Right forelimb (tissue), 1 donor: ENCODE results near the gene CDKAL1.
"Not testable (repeated sequence)": the region's sequence is repeated elsewhere in the genome, so short reads cannot be mapped to it uniquely, and the experiment has no call there.

Source experiments
- DNase-seq: peaks from one replicate; pipeline ENCODE4 v3.0.0-alpha.2; 2018

The CDKAL1 gene

DNA sequence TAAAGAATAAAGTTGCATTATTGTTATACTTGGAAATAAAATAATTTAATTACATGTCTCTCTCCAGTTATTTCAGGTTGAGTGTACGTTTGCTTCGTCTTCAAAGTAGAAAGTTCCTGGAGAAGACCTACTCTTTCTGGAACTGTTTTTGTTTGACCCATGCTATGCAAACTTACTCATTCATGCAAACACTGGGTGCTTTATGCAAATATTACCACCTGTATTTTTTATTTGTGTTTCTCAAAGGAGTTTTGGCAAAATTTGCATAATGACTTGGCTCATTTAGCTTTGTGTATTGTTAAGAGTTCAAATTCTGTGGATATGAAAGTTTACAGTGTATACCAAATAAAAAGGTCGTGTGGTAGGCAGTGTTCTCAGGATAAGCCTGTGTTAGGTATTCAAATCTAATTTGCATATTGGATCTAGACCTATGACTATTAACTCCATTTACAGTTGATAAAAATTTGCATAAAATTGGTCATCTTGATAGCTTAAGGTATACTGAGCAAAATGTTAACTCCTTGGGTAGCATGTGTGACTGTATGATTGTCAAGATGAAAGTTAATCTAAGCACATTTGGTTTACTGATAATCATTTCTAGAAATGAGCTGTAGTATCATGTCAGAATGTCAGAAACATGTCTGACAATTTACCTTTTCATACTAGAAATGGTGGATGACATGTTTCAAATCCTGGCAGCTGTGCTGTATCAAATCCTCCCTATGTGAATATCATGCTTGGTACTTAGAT lies 65.2 kb downstream of the CDKAL1 start:
- no peak for DNase-seq

DNA sequence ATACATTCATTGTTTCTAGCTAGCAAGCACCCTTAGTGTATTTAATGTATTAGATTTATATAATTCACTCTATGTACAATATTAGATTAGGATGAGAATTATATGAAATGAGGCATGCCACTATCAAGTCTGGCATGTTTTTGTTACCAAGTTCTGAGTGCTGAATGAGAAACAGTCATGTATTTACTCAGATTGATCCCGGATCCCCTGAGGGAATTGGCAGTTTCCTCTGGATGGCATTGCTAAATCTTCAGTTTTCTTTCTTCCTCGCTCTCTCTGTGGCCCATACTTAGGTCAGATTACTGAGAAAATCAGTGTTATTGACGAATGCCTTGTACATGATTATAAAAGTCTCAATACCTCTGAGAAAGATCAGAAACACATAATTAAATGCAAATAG lies 66.6 kb downstream of the CDKAL1 start:
- no peak for DNase-seq

DNA sequence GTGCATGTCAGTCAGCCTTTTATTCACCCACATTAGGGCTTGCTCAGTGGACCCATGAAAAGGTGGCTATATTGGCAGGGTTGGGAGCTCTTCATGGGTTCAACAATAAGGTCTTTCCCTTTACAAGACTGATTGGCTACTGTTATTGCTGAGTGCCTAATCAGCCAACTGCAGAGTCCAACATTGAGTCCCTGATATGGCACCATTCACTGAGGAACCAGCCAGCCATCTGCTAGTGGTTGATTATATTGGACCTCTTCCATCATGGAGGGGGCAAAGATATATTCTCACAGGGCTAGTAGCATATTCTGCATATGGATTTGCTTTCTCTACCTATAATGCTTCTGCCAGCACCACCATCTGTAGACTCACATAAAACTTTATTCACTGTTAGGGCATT lies 69.9 kb downstream of the CDKAL1 start:
- no peak for DNase-seq

DNA sequence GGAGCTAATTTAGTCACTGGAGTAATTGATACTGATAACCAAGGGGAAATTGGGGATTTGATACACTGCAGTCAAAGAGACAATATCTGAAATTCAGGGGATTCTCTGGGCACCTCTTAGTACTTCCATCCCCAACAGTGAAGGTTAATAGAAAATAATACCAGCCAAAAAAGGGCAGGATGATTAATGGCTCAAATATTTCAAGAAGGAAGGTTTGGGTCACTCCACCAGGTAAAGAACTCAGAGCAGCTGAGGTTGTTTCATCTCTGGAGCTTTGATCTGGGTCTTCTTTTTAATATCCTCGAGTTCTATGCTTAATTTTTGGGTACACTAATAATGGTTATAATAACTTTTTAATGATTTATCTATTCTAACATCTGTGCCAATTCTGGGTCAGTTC lies 70.8 kb downstream of the CDKAL1 start:
- DNase-seq = no peak

DNA sequence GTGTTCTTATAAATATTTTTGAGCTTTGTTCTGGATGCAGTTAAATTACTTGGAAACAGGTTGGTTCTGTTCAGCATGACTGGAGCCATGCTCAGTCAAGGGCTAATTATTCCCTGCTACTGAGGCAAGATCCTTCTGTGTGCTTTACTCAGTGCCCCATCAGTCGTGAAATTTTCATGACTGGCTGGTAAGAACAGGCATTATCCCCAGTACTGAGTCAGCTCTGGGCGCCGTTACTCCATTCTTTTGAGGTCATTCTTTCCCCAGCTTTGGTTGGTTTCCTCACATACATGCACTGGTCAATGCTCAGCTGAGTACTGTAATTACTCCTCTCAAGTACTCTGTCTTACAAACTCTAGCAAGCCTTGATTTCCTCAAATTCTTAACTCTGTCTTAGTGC lies 71.3 kb downstream of the CDKAL1 start:
- DNase-seq = no peak

DNA sequence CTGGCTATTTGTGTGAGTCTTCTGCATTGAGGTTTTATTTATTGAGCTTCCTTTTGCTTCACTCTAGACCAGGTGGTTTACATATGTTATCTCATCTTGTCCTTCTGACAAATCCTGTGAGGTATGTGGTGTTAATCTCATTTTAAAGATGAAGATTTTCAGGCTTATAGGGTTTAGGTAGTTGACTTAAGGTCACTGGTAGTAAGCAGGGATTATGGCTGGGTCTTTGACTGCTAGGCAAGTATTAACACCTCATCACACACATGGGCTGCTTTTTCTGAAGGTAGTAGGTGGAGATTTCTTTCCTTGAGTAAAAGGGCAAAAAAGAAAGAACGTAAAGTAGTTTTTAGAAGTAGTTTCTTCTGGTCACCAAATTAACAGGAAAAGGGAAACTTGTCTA lies 72.6 kb downstream of the CDKAL1 start:
- no peak for DNase-seq

DNA sequence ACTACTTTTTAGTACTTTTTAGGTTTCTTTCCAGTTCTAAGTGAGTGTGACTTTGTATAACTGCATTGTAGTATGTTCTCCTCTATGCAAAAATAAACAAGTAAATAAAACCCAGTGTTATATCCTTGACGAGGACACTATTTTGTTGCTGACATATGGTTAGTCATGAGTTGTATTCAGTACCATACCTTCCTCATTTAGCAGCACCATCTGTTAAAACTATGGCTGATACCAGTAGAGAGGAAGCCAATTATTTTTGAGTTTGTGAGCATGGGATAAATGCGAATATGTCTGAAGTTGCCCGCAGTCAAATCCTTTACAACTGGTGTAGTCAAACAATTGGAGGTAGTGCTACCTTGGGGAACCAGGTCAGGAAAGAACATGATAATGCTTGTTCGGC lies 74.1 kb downstream of the CDKAL1 start:
- no peak for DNase-seq

DNA sequence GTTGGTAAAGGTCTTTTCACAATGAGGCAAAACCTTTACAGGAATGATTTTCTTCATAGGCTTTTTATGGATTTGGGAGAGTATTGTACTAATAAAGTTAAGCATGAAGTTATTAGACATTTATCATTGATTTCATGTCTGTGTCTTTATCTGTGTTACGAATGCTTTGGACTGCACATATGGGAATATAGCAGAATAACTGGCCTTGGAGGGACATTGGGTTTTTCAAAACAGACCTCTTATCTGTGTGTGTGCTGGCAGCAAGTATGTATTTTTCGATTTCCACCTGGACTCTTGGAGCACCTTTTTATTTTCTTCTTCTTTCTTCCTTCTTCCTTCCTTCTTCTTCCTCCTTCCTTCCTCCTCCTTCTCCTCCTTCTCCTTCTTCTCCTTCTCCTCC lies 74.6 kb downstream of the CDKAL1 start:
- no peak for DNase-seq

DNA sequence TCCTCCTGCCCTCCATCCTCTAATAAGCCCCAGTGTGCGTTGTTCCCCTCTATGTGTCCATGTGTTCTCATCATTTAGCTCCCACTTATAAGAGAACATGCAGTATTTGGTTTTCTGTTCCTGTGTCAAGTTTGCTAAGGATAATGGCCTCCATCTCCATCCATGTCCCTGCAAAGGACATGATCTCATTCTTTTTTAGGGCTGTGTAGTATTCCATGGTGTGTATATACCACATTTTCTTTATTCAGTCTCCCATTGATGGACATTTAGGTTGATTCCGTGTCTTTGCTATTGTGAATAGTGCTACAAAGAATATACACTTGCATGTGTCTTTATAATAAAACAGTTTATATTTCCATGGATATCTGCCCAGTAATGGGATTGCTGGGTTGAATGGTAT lies 75.7 kb downstream of the CDKAL1 start:
- DNase-seq = not testable (repeated sequence)

DNA sequence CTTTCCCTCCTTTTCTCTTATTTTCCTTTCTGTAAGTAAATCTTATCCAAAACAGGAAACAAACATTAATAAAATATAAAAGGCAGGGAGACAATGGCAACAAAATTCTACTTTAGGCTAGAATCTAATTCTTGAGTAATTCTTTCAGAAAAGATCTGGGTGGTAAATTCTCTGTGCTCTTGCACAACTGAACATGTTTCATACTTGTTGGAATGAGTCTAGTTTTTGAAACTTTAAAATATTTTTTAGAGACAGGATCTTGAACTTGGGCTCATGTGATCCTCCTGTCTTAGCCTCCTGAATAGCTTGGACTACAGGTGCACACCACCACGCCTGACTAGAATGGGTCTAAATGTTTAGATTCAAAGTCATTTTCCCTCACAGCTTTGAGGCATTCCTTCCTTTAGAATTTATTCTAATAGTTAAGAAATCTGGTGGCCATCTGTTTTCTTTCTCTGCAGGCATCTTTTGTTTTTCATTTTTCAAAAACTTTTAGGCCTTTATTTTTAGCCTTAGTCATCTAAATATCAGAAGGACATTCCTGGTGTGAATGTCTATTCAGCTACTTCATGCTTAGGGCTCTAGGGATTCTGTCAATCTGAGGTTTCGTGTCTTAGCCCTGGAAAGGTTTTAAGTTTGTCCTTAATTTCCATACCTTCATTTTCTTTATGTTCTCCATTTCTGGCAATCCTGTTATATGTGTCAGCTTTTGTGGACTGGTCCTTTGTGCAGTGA lies 76.5 kb downstream of the CDKAL1 start:
- DNase-seq = no peak

DNA sequence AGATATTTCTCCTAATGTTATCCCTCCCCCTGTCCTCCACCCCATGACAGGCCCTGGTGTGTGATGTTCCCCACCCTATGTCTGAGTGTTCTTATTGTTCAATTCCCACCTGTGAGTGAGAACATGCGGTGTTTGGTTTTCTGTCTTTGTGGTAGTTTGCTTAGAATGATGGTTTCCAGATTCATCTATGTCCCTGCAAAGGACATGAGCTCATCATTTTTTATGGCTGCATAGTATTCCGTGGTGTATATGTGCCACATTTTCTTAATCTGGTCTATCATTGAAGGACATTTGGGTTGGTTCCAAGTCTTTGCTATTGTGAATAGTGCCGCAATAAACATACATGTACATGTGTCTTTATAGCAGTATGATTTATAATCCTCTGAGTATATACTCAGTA lies 83.3 kb downstream of the CDKAL1 start:
- not testable (repeated sequence) for DNase-seq

DNA sequence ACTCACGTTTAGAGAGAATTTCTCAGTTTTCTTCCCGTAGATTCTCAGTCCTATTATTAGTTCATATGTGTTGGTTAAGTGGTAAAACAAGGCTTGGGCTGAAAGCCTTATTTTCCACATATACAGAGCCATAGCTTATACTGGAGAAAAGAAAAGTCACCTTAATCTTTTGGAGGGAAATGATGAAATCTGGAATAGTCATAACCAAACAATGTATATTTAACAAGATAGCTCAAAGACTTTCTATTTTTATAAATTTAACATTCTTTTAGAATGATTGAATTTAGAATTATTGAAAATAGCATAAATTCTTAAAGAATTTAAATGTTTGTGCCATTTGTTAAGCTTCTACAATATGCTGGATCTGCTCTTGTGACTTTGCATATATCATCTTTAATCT lies 85.8 kb downstream of the CDKAL1 start:
- no peak for DNase-seq

DNA sequence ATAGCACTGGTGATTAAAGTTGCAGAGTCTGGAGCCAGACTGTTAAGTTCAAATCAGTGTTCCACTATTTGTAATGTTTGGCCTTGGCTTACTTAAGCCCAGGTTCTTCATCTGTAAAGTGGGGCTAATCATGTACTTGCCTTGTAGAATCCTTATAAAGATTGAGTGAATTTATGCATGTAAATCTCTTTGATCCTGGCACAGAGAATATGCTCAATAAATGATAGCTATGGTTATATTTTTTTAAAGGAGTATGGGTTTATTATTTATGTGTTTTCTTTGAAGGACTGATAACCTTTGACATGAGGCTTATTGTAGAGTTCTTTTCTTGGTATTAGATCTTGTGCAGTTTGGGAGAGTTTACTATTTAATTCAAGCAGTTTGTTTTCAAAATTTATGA lies 89.5 kb downstream of the CDKAL1 start:
- DNase-seq = no peak

DNA sequence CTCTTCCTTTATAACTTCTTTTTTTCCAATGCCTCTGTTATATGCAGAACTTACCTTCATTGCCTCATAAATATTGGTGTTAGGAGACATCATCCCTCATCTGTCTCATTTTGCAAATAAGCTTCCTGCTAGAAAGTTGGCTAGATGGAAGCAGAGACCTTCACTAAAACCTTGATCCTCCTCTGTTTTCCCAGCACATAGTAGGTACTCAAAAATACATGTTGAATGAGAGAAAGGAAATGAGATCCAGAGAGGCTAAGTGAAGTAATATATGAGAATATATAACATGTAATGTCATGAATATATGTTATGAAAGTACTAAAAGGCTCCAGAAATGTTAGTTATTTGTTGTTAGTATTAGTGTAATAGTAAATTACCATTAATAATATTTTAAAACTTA lies 91.9 kb downstream of the CDKAL1 start:
- DNase-seq = no peak

DNA sequence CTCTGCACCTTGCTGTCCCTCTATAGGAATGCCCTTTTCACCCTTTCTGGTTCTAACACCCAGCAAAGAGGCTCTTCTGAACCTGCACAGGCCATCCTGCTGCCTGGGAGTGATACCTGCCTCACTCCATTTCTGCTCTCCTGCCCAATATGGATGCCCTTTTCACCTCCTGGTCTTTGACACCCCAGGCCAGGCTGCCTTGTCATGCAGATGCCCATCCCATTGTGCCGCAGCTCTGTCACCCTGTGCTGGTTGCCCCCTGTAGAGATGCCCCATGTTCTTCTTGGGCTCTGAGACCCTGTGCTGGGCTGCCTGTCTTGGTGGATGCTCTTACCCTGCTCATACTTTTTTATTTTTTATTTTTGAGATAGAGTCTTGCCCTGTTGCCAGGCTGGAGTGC lies 95.3 kb downstream of the CDKAL1 start:
- no peak for DNase-seq

DNA sequence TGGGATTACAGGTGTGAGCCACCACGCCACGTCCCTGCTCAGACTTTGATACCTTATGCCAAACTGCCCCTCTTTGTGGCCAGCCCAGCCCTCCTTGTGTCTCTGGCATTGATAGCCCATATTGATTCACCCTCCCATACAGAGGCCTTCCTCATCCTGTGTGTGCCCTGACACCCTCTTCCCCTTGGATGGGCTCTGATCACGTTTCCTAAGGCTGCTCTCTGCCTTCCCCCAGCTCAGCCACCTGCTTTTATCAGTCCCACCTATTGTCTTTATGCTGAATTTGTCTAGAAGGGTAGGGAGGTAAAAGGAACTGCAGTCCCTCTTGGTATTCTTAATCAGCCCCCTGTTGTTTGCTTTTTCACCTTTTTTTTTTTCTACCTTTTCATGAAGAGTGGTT lies 95.9 kb downstream of the CDKAL1 start:
- DNase-seq = no peak

DNA sequence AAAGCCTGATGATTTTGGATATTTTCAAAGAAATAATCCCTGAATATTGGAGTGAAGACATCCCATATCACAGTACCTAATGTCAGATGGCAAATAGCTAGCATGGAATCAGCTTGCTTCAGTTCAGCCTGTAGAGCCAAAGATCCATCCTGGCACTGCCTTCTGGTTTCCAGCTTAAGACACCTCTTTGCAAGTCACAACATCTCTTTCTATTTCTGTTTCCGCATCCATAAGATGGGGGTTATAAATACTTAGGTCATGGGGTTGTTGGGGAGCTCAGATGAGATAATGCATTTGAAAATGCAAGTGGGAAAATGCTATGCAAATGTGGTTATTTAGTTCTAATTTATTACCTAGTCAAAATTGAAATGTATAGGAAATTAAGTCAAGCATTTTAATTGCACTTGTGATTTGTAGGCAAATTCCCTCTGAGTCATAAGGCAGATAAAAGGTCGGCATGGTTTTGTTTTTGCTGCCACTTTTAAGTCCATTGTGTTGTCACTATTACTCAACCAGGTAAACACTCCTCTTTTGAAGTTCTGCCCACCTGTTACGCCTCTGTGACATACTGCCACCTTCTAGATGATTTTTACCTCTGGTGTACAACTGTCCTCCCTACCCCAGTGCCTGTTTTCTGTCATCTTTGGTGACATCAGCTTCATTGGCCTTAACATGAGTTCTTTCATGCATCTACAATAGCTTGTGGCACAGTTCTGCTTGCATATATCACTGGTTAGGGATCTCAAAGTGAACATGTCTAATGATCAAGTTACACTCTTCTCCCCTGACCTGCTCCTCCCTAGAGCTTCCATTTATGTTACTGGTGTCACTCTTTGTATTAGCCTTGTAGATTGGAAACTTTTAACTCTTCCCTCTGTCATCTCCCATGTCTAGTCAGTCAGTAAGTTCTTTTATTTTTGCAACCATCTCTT lies 96.6 kb downstream of the CDKAL1 start:
- no peak for DNase-seq

DNA sequence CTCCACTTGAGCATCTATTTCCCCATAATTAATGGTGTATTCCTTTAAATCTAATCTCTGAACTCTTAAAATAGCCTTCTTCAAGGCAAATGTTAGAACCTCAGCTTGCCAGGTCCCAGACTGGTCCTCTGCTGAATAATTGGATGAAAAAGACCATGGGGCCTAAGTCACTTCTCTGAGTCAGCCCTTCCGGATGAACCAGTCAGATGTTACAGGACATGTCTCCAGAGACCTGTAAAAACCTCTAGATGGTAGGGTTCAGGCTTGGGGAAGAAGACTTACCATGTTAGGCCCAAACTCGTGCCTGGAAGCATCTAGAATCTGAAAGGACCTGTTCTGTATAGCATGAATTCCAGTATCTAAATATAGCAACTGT lies 97.3 kb downstream of the CDKAL1 start:
- no peak for DNase-seq

DNA sequence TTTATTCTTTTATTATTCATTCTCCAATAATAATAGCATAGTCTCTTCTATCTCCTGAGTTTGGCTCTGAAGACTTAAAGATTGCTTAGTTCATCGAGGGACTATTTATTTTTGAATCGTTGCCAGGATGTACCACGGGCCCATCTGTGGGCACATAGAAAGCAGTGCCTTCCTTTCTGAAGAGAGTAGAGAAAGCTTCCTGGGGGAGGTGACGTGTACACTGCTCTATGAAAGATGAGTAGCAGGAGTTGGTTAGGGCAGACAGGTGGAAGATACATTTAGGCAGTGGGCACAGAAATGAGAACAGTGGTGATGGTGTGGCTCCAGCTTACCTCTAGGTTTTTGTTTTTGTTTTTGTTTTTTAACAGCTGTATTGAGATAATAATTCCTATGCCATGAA lies 98.4 kb downstream of the CDKAL1 start:
- no peak for DNase-seq

DNA sequence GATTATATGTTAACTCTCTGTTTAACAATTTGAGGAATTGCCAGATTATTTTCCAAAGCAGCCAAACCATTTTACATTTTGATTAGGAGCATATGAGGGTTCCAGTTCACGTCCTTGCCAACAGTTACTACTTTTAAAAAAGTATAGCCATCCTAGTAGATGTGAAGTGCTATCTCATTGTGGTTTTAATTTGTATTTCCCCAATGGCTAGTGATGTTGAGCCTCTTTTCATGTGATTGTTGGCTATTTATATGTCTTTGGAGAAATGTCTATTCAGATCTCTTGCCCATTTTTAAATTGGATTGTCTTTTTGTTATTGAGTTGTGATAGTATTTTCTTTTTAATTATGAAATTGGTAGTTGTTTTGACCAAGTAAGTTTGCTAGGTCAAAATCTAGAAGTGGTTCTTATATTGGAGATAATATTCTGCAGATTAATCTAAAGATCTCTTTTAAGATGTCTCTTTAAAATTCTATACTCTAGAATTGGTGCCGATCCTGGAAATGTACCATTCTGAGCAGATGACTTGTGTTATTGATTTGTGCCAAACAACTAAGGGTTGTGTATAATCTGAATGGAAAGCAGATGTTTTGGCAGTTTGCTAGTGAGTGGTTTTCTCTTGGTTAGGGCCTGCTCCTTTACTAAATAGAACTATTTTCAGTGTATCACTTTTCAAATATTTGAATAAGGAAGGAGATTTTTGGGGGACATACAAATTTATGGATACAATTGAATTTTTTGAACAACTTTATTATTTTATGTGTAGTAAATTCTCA lies 99.5 kb downstream of the CDKAL1 start:
- DNase-seq = no peak

DNA sequence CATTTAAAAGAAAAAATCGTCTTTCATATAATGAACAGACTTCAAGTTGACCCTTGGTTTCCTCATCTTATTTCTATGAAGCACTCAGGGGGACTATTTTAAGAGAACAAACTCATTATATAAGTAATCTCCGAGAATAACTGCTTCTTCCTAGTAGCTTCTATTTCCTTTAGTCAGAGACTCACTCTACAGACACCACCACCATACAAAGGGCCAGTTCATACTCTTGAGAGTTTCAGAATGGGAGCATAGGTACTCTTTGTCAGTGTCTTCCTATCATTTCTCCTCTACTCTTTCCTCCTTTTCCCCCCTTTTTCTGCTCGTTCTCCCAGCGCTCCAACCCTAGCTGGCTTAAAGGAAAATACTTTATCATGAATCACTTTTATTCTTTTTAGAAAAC lies 104.9 kb downstream of the CDKAL1 start:
- no peak for DNase-seq

DNA sequence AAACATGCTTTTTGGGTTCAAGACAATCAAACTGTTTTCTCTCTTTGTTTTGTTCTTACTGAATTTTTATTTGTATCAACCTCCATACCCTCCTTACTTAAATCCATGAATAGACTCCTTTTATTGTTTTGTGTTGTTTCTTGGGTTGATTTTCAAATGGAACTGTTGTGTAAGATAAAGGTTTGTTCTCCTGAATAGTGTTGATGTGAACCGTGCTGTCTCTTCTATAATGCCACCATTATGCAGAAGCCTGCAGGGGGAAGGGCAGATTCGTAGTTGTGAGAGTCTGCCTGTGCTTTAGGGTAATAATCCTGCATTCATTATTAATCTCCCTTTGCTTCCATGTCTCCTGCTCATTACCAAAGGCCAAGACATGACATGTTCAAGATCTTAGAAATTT lies 105.9 kb downstream of the CDKAL1 start:
- no peak for DNase-seq

DNA sequence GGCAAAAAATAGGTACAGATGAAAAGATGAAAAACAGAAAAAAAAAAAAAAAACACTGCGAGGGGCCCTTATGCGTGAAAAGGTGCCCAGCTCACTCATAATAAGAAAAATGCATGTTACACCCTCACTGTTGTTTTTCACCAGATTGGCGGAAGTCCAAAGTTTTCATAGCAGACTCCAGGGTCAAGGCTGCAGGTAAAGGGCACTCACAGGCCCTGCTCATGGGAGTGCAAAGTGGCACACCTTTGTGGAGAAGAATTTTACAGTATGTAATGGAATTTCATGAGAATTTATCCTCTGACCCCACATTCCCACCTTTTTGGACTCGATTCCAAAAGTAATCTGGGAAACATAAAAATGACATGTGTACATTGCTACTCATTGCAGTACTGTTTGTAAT lies 108.2 kb downstream of the CDKAL1 start:
- DNase-seq = no peak
